ENCODE data around the gene SNHG17.
"Not testable (repeated sequence)": the region's sequence is repeated elsewhere in the genome, so short reads cannot be mapped to it uniquely, and the experiment has no call there.

Gene SNHG17

DNA sequence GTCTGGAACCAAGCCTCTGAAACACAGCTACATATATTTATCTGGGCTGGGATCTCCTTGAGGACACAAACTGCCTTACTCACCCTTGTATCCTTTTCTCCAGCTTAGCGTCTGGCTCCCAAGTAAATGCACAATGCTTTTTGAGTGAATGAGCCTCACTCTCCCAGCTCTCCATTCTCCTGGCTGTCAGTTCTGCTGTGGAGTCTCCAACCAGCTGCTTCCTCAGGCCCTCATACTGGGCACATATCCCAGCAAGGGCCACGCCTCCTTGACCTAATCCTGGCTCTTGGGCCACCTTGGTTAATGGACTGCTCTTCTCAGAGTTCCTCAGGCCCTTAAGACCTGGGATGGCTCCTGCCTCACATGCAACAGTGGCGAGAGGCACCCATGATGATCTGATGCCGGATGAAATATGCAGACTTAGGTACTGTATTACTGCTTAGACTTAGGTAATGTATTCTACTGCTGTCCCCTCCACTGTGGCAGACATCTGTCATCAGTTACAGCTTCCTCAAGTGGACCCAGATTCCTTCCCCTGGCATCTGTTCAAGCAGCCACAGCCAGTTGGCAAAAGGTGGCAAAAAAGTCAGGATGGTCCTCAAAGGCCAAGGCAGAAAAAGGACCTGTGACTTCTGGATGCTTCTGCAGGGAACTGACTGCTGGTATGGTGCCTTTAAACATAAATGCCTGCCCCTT, 16.5 kb downstream of the SNHG17 start:
- no peak for DNase-seq

DNA sequence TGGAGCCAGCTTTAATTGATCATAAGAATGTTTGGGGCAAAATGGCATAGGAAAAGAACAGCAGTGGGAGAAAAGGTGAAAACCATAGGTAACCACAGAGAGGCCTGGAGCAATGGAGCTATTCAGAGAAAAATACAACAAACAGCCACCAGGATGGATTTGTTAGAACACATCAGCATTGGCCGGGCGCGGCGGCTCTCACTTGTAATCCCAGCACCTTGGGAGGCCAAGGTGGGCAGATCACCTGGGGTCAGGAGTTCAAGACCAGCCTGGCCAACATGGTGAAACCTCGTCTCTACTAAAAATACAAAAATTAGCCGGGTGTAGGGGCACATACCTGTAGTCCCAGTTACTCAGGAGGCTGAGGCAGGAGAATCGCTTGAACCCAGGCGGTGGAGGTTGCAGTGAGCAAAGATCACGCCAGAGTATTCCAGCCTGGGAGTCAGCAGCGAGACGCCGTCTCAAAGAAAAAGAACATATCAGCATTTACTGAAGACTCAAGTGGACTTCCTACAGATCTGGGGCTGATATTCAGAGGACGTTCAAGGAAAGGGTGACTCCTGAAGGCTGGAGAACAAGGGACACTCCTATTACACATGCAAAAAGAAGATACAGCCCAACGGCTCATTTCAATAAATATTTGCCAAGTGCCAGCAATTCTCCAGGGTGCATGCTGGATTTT, 20.2 kb downstream of the SNHG17 start:
- no peak for DNase-seq

DNA sequence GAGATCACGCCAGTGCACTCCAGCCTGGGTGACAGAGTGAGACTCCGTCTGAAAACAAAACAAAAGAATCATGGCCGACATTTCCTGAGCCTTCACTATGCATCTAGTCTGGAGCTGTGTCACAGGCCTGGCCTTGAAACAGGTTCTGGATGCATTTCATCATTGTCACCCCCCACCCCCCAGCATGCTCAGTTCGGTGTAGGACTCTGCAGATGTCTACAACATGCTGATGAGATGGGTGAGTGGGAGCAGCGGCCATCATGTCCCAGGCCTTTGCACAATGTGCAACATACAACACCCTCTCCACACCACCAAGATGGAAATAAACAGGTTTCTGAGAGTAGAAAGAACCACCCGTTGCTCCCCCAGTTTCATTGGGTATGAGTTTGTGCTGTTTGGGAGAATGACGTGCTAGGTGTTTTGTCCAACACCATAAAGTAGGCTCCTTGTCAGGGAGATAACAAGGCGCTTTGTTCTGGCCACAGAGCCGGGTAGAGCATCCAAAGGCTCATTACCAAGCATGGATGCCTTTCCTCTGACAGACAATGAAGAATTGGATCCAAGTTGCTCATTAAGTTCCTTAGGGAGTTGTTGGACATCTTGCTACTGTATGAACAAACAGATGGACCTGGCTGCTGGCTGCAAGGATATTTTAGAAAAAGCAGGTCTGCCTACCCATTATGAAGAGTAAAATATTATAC, 22.1 kb downstream of the SNHG17 start:
- no peak for DNase-seq

DNA sequence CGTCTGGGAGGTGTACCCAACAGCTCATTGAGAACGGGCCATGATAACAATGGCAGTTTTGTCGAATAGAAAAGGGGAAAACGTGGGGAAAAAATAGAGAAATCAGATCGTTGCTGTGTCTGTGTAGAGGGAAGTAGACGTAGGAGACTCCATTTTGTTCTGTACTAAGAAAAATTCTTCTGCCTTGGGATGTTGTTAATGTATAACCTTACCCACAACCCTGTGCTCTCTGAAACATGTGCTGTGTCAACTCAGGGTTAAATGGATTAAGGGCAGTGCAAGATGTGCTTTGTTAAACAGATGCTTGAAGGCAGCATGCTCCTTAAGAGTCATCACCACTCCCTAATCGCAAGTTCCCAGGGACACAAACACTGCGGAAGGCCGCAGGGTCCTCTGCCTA, 27.3 kb downstream of the SNHG17 start:
- DNase-seq, result not testable (repeated sequence)

DNA sequence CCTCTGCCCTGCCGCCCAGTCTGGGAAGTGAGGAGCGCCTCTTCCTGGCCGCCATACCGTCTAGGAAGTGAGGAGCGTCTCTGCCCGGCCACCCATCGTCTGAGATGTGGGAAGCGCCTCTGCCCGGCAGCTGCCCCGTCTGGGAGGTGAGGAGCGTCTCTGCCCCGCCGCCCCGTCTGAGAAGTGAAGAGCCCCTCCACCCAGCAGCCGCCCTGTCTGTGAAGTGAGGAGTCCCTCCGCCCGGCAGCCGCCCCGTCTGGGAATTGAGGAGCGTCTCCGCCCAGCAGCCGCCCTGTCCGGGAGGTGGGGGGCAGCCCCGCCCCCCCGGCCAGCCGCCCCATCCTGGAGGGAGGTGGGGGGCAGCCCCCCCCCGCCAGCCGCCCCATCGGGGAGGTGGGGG, 27.8 kb downstream of the SNHG17 start:
- DNase-seq, result no peak

DNA sequence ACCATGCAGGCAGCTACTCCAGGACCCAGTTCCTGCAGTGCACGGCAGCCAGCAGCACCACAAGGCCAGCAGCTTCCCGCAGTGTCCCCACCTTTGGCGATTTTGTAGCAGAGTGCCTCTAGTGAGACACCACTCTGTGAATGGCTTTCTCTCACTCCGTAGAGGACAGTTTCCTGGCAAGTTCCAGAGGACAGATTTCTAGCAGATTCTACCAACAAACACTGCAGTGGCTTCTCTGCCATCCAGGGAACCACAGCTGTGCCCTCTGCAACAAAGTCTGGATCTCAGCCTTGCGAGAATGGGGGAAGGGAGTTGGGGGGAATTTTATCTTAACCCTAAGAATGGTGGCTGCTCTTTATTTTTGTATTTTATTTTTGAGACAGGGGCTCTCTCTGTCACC, 28.7 kb downstream of the SNHG17 start:
- no peak for DNase-seq

DNA sequence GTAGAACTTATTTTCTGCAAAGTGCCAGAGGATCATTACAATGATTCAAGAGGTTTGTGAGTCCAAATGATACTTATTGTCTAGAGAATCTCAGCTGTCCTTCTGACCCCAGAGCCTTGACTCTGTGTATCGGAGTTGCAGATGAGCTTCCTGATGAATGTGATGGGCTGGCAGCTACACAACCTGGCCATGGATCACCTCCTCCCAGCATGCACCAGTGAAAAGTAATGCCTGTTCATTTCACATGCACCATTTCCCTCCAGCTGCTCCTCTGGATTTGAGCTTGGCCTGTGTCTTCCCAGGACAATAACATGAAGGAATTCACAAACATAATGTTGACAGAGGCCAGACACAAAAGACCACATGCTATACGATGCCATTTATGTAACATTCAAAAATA, 30.0 kb downstream of the SNHG17 start:
- DNase-seq, result no peak

DNA sequence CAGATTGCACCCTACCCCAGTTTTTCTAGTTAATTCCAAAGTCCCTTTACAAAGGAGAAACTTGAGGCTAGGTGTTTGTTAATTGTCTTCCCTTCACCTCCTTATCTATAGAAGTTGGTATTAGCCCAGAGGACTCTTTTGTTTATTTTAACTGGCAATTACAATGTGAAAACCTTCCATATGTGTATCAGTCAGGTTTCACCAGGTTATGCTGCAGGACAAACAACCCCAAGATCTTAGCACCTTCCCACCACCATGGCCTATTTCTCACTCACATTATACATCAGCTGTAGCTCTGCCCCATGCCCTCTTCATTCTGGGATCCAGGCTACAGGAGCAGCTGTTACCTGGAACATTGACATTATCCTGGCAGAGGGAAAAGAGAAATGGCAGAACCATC, 31.1 kb downstream of the SNHG17 start:
- no peak for DNase-seq

DNA sequence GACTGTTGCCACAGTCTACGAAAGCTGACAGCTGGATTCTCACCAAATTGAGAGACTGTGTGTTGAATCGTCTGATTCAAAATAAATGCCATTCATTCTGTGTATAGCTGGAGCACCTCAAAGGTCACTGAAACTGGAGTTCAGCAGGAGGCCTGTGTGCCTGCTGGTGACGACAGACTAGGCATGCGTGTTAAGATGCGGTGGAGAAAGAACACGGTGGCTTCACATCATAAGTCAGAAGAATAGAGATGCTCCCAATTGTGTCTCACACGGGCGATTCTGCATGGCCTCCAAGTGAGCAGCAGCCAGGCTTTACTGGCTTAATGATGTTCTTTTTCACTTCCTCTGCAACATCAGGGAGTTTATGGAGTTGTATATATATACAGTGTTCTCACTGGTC, 32.3 kb downstream of the SNHG17 start:
- DNase-seq, result no peak

DNA sequence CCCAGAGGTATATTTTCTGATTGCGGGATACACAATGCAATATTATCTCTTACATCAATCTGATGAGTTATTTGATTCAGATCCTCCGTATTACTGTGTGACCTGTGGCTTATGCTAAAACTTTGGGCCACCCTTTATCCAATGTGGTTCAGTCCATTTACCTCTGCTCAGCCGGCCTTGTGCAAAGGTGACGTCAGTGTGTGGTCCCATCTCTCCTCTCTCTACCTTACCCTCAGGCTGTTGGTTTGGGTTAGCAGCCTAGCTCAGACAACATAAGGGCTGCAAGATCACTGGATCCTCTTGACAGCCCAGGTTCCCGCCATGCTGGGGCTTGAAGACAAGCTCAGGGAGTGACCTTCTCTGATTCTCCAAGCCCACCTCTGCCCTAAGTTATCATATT, 33.0 kb downstream of the SNHG17 start:
- DNase-seq, result no peak

DNA sequence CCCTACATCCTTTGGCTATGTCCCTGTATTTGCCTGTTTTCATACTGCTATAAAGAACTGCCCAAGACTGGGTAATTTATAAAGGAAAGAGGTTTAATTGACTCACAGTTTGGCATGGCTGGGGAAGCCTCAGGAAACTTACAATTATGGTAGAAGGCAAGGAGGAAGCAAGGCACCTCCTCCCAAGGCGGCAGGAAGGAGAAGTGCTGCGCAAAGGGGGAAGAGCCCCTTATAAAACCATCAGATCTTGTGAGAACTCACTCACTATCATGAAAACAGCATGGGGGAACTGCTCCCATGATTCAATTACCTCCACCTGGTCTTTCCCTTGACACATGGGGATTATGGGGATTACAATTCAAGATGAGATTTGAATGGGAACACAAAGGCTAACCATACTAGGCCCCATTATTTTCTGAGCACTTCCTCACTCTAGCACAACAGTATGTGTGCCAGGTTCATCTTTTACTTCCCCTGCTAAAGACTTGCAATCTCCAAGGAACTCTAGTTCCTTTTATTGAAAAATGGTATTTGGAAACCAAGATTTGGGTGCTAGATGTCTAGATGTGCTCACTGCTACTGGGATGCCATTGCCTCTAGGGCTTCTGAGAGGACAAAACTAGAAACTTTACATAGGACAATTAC, 39.3 kb downstream of the SNHG17 start:
- not testable (repeated sequence) for DNase-seq

DNA sequence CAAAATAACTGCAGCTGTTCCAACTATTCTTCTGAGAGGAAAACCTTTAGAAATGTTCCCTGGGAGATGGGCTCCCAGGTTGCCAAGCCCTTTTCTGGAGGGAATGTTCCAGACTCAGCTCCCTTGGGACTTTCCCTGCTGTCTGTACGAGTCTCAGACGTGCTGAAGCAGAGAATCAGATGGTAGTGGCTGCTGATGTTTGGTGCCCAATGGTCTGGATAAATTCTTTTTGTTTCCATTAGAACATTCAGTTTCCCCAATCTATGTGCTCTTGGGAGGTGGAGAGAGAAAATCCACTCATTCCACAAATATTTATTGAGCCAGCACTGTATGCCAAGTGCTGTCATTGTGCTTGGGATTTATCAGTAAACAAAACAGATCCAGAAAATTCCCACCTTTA, 40.0 kb downstream of the SNHG17 start:
- DNase-seq, result no peak

DNA sequence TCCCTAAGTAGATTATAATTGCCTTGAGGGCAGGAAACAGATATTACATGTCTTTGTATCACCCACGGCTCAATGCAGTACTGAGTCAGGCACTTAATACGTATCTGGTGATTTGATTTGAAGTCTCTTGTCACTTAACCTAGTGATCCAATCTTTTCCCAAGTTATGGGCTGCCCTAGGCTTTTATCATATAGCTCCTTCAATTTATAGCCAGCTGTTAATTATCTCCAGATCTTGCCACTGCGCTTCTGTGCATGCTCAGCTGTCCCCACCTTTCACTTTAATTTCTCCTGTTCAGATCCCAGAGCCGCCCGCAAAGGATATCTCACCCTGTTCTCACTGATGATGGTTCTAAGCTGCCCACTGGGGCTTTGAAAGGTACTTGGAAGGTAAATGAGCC, 41.9 kb downstream of the SNHG17 start:
- DNase-seq, result no peak

DNA sequence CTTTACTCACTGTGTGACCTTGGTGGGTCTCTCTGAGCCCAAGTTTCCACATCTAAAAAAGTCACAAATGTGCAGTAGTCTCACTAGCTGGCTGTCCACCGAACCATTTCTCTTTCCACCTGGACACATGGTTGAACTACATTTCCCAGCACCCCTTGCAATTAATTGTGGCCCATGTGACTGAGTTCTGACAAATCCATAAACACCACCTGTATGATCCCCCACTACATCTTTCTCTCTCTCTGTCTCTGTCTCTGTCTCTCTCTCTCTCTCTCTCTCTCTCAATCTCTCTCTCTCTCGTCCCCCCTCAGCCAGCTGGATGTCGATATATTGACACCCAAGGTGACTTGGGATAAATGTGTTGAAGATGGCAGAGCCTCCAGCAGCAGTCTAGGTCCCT, 42.8 kb downstream of the SNHG17 start:
- DNase-seq, result no peak

DNA sequence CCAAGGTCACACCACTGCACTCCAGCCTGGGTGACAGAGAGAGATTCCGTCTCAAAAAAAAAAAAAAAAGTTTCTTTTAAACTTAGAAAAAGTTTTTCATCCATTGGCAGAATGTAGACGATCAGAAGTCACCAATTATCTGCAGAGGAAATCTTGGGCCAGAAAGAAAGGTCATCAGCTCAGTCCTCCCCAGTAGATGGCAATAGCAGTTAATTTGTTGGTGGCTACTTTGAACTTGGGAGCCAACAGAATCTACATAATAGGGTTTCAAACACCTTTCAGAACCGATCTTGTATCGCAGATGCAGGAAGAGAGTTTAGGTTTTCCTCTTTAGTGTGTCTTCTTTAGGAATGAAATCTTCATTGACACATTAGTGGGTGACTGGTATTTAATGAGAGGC, 47.2 kb downstream of the SNHG17 start:
- DNase-seq, result no peak

DNA sequence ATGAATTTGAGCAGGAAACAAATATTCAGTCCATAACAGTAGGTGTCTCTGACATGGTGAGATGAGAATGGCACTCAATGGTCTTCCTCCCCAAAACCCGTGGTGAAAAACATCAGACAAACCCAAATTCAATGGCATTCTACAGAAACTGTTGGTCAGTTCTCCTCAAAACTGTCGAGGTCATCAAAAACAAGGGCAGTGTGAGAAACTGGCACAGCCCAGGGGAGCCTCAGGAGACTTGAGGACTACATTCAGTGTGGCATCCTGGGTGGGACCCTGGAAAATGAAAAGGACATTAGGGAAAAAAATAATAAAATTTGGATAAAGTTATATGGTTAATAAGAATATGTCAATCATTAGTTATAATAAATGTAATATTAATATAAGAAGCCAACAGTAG, 48.3 kb downstream of the SNHG17 start:
- no peak for DNase-seq

DNA sequence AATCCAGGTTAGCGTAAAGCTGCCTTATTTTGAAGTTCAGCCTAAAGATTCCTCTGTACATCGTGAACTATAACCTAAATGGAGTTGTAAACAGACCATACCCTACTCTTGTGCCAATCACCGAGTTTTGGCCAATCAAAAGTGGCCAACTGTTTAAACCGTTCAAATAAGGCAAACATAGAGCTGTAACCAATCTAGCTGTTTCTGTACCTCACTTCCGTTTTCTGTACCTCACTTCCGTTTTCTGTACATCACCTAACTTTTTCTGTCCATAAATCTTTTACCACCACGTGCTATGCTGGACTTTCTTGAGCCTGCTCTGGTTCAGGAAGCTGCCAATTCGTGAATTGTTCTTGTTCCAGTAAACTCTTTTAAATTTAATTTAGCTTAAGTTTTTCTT, 49.1 kb downstream of the SNHG17 start:
- no peak for DNase-seq

DNA sequence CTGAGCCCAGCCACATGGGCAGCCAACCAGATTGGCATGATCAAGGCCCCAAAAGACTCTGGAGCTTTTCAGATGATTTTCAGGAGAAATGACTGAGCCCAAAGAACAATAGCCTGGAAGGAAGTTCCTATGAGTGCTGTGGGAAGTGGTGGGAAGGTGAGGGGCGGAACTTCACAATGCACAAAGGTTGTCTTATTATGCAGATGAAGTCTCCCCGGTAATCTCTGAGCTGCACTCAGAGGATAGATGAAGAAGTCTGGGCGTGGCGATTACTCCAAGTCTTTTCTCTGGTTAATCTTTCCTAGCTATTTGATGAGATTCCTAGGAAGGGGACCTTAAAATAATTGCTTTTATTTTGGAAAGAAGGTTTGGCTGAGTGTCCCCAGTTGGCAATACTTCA, 52.0 kb downstream of the SNHG17 start:
- no peak for DNase-seq

DNA sequence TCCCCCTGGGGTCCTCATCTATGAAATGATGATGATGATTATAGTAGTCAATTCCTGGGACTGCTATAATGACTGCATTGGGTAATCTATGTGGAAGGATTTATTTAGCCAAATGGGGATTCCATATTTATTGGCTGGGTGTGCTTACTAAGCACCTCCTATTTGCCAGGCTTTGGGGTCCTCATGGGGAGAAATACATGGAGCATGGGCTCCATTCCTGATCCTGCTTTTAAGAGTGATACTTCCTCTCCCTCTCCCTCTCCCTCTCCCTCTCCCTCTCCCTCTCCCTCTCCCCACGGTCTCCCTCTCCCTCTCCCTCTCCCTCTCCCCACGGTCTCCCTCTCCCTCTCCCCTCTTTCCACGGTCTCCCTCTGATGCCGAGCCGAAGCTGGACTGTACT, 57.3 kb downstream of the SNHG17 start:
- not testable (repeated sequence) for DNase-seq

DNA sequence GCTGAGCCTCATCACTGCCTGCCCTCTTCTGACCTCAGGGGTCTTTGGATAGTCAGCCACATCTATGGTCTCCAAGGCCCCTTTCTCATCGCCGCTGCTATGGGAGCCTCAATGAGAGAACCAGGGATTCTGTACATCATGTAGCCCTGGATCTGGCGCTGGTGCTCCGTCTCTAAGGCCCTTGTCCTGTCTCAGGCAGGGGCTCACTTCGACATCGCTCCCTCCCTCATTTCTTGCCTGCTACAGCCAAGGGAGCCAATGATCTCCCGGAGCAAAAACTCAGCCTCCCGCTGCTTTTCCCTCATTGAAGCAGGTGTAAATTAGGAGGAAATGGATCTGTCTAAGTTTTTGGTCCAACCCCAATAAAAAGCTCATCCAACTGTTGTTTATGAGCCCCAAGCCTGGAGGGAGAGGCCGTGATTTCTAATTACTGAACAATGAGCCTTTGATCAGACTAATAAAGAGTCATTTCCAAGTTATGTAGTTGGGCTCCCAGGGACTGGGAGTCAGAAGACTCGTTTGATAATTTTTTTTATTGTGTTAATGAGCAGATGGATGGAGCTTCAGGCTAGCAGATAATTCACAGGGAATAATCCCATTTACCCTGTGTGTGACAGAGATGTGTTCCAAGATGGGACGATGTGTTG, 58.0 kb downstream of the SNHG17 start:
- no peak for DNase-seq

DNA sequence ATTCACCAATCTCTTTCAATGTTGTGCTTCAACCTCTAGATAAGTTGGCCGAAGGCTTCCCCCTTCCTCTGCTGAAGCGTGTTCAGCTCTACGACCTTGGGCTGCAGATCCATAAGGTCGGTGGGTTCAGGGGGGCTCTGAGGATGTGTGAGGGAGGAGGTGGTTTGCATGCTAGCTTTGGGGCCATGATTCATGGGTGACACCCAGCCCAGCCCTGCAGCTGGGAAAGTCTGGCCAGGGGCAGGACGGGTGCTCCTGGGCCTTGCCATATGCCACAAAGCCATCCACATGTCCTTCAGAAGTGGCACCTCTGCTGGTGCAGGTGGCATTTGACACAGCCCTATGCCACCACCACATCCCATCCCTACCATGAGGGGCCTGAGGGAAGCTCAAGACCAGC, 61.2 kb downstream of the SNHG17 start:
- DNase-seq, result no peak

DNA sequence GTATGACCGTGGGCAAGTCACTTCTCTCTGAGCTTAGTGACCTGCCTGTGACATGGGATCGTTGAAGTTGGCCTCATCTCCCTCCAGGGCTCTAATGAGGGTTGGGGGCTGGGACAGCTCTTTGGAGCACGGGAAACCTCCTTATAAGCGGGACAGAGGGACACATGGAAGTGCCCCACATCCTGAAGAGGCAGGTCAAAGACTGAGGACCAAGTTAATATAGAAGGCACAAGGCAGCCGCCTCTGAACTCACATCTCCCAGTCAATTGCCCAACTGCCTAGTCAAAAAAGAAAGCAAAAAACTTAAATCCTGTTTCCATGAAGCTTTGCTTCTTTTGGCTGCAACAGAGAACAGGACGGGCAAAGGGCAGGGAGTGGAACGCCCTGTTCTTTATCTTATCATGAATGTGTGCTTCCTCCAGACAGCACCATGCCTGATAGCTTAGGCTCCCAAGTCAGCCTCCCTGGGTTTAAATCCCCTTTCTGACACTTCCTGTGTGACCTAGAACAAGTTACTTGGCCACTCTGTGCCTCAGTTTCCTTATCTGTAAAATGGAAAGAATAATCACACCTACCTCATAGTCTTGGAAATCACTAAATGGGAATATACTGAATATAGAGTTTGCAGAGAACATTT, 61.8 kb downstream of the SNHG17 start:
- DNase-seq, result no peak

DNA sequence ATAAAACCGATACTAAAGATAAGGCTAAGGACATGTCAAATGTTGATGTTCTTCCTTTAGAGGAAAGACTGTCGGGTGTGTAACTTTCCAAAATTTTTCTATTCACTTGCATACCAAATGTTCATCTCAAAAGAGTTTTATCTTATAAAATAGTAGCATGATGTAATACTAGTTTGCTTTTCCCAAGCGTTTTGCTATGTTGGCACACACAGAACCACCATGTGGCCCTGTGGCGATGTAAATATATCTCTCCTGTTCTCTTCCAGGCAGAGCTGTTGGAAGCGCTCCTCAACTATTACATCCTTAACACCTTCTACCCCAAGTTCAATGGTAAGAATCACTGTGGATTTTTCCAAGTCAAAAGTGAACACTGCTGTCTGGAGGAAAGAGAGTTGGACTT, 62.3 kb downstream of the SNHG17 start:
- no peak for DNase-seq
